Measurements from ENCODE around the gene FILIP1.

FILIP1 gene

GRCh38 chr6:75374961-75375400 lies 118.6 kb downstream of the FILIP1 start:
- DNase-seq = no peak

- DNase-seq = no peak
Measured at GRCh38 chr6:75372884-75373283, 120.7 kb downstream of the FILIP1 start.

- DNase-seq = no peak
Measured at GRCh38 chr6:75370011-75370410, 123.6 kb downstream of the FILIP1 start.

- no peak for DNase-seq
Measured at GRCh38 chr6:75368864-75369402, 124.7 kb downstream of the FILIP1 start.

GRCh38 chr6:75368151-75368779 lies 125.3 kb downstream of the FILIP1 start:
- no peak for DNase-seq

- no peak for DNase-seq
Measured at GRCh38 chr6:75363304-75363703, 130.3 kb downstream of the FILIP1 start.

GRCh38 chr6:75353644-75354043 lies 140.0 kb downstream of the FILIP1 start:
- no peak for DNase-seq

GRCh38 chr6:75351570-75351969 lies 142.0 kb downstream of the FILIP1 start:
- DNase-seq = no peak

GRCh38 chr6:75350808-75351207 lies 142.8 kb downstream of the FILIP1 start:
- no peak for DNase-seq

- no peak for DNase-seq
Measured at GRCh38 chr6:75350156-75350555, 143.4 kb downstream of the FILIP1 start.

GRCh38 chr6:75349262-75349984 lies 144.2 kb downstream of the FILIP1 start:
- no peak for DNase-seq

GRCh38 chr6:75348882-75349261 lies 144.7 kb downstream of the FILIP1 start:
- DNase-seq = no peak

- no peak for DNase-seq
Measured at GRCh38 chr6:75347898-75348610, 145.5 kb downstream of the FILIP1 start.

GRCh38 chr6:75345413-75345812 lies 148.2 kb downstream of the FILIP1 start:
- DNase-seq = no peak

- DNase-seq = no peak
Measured at GRCh38 chr6:75344455-75344854, 149.1 kb downstream of the FILIP1 start.

GRCh38 chr6:75344021-75344420 lies 149.6 kb downstream of the FILIP1 start:
- DNase-seq = no peak

- DNase-seq = no peak
Measured at GRCh38 chr6:75337835-75338580, 155.6 kb downstream of the FILIP1 start.

GRCh38 chr6:75334266-75335040 lies 159.1 kb downstream of the FILIP1 start:
- DNase-seq = no peak

- no peak for DNase-seq
Measured at GRCh38 chr6:75333676-75334200, 159.9 kb downstream of the FILIP1 start.

- DNase-seq = no peak
Measured at GRCh38 chr6:75331151-75331550, 162.4 kb downstream of the FILIP1 start.

GRCh38 chr6:75329703-75330102 lies 163.9 kb downstream of the FILIP1 start:
- DNase-seq = no peak

GRCh38 chr6:75327807-75328206 lies 165.8 kb downstream of the FILIP1 start:
- DNase-seq = no peak

Data from activated CD8-positive, alpha-beta memory T cell treated with anti-CD3 and anti-CD28 coated beads, Interleukin-2, amount 50 U/mL, for 48 hours (primary cell).